SK-N-SH (cell line): ENCODE results near the gene ARHGAP11A. TPM values are rescaled to one million over a fixed set of nuclear protein-coding genes. Genes with fewer than 3 reads are reported as not detected.

Experiments used
- CTCF ChIA-PET: fragments of 300-600, 350-600 bp; formaldehyde crosslinking; extraction: SDS; loops from one replicate; lab custom pipeline; 2021; lab: Yijun Ruan, JAX
- POLR2A ChIA-PET: fragments of 350-600 bp; sonication (Branson Sonifier 250); formaldehyde crosslinking; extraction: SDS; loops from one replicate; lab custom pipeline; 2020; ENCODE audit warnings: antibody characterized with exemption, inconsistent platforms; lab: Yijun Ruan, JAX
- DNase-seq: peaks from one replicate; pipeline ENCODE4 v3.0.0; 2012
- H2AFZ ChIP-seq: fragments of 200-600 bp; sonication (generic); 2 replicates; pipeline ENCODE4 v1.8.1; 2016; ENCODE audit warnings: antibody characterized with exemption, mild to moderate bottlenecking, low read depth
- H3F3A ChIP-seq: fragments of 200-600 bp; sonication (generic); replicated peaks from 2 replicates; pipeline ENCODE3; 2016; ENCODE audit warnings: antibody characterized with exemption, mild to moderate bottlenecking; ENCODE audit not compliant: insufficient read depth
- H3K27ac ChIP-seq, 2 experiments: fragments of 200-500 bp in 1 of 2; fragments of 200-600 bp in 1 of 2; sonication (Bioruptor generic) in 1 of 2; sonication (generic), shearing (Covaris generic) in 1 of 2; 2 replicates each; pipeline versions ENCODE4 v1.5.1 to v1.6.1; 2014 to 2016; ENCODE audit warnings: low read depth in 2 of 2, inconsistent platforms in 1 of 2, low read length in 1 of 2, mild to moderate bottlenecking in 1 of 2, mixed read lengths in 1 of 2
- H3K27me3 ChIP-seq: fragments of 200-600 bp; sonication (generic), shearing (Covaris generic); 2 replicates; pipeline ENCODE4 v1.6.1; 2016; ENCODE audit warnings: mixed run types; ENCODE audit not compliant: insufficient read depth
- H3K36me3 ChIP-seq, 2 experiments: fragments of 200-500 bp in 1 of 2; fragments of 200-600 bp in 1 of 2; sonication (Bioruptor generic) in 1 of 2; sonication (generic) in 1 of 2; replicated peaks in 1 of 2; 2 replicates each; pipeline versions ENCODE3 to v1.5.1; 2014 to 2016; ENCODE audit warnings: low read length in 1 of 2, mild to moderate bottlenecking in 1 of 2; ENCODE audit not compliant: insufficient read depth in 2 of 2, control insufficient read depth in 1 of 2
- H3K4me1 ChIP-seq, 2 experiments: fragments of 200-500 bp in 1 of 2; fragments of 200-600 bp in 1 of 2; sonication (Bioruptor generic) in 1 of 2; sonication (generic), shearing (Covaris generic) in 1 of 2; 2 replicates each; pipeline versions ENCODE4 v1.5.1 to v1.6.1; 2014 to 2016; ENCODE audit warnings: low read depth in 1 of 2, low read length in 1 of 2, mixed run types in 1 of 2; ENCODE audit not compliant: insufficient read depth in 2 of 2, control insufficient read depth in 1 of 2
- H3K4me2 ChIP-seq: fragments of 200-600 bp; sonication (generic), shearing (Covaris generic); 2 replicates; pipeline ENCODE4 v1.6.1; 2017; ENCODE audit warnings: mixed run types
- H3K4me3 ChIP-seq, 2 experiments: fragments of 200-500 bp in 1 of 2; fragments of 200-600 bp in 1 of 2; sonication (Bioruptor generic) in 1 of 2; sonication (generic), shearing (Covaris generic) in 1 of 2; 2 replicates each; pipeline versions ENCODE4 v1.5.1 to v1.8.1; 2014 to 2016; ENCODE audit warnings: low read depth in 2 of 2, inconsistent platforms in 1 of 2, low read length in 1 of 2, mild to moderate bottlenecking in 1 of 2, mixed read lengths in 1 of 2, moderate library complexity in 1 of 2
- H3K79me2 ChIP-seq: fragments of 200-600 bp; sonication (generic); 2 replicates; pipeline ENCODE4 v1.8.1; 2017; ENCODE audit warnings: mild to moderate bottlenecking; ENCODE audit not compliant: insufficient read depth
- H3K9ac ChIP-seq: fragments of 200-600 bp; sonication (generic); 2 replicates; pipeline ENCODE4 v1.6.1; 2017; ENCODE audit warnings: mixed run types
- H3K9me2 ChIP-seq: fragments of 200-600 bp; sonication (generic); 2 replicates; pipeline ENCODE4 v1.6.1; 2017; ENCODE audit warnings: mixed run types
- H3K9me3 ChIP-seq: fragments of 200-600 bp; sonication (generic); 2 replicates; pipeline ENCODE4 v1.6.1; 2017; ENCODE audit warnings: mixed run types, mild to moderate bottlenecking, moderate library complexity
- H4K20me1 ChIP-seq: fragments of 200-600 bp; sonication (generic); 2 replicates; pipeline ENCODE4 v1.6.1; 2017; ENCODE audit warnings: mild to moderate bottlenecking, mixed run types; ENCODE audit not compliant: insufficient read depth
- CHD2 ChIP-seq: fragments of 150-350 bp; IDR thresholded peaks from 2 replicates; pipeline ENCODE4 v1.6.1; 2018; ENCODE audit warnings: low read length; ENCODE audit not compliant: partially characterized antibody
- EZH2phosphoT487 ChIP-seq: fragments of 200-600 bp; sonication (generic); IDR thresholded peaks from 2 replicates; pipeline ENCODE4 v1.6.1; 2017; ENCODE audit warnings: low read depth, mixed run types, mild to moderate bottlenecking, antibody characterized with exemption, moderate library complexity, borderline replicate concordance
- GABPA ChIP-seq: IDR thresholded peaks from 2 replicates; pipeline ENCODE4 v1.4.0; 2012; ENCODE audit warnings: low read depth, mild to moderate bottlenecking
- NRF1 ChIP-seq: IDR thresholded peaks from 2 replicates; pipeline ENCODE4 v1.6.1; 2012; ENCODE audit warnings: low read depth, mild to moderate bottlenecking, low read length
- POLR2AphosphoS5 ChIP-seq: IDR thresholded peaks from 2 replicates; pipeline ENCODE4 v1.6.1; 2012; ENCODE audit warnings: low read depth, low read length
- RAD21 ChIP-seq: IDR thresholded peaks from 2 replicates; pipeline ENCODE4 v1.6.1; 2012; ENCODE audit warnings: mild to moderate bottlenecking, low read length
- RFX5 ChIP-seq: IDR thresholded peaks from 2 replicates; pipeline ENCODE4 v1.6.1; 2012; ENCODE audit warnings: mild to moderate bottlenecking, improper control_type of control experiment, low read length
- TEAD4 ChIP-seq: IDR thresholded peaks from 2 replicates; pipeline ENCODE4 v1.4.0; 2012; ENCODE audit warnings: mild to moderate bottlenecking, borderline replicate concordance; ENCODE audit not compliant: insufficient read depth
- YY1 ChIP-seq: IDR thresholded peaks from 2 replicates; pipeline ENCODE4 v1.4.0; 2012; ENCODE audit warnings: low read depth, mild to moderate bottlenecking
- WGBS: methylation state at CpG from one replicate; pipeline ENCODE4 v1.1.6; 2017; ENCODE audit warnings: low lambda C conversion rate; 5-methylcytosine and 5-hydroxymethylcytosine counted together
- polyA plus RNA-seq, 3 experiments: library from polyadenylated mRNA; depleted of rRNA; stranded (reverse); fragments of >200 nt; gene quantifications; 2 replicates each; pipeline ENCODE4 v1.2.3, GENCODE V29; 2012
- TF ChIP-seq, protein P1 (sequence below): fragments of 200-600 bp; sonication (generic); IDR thresholded peaks from 2 replicates; pipeline ENCODE4 v1.6.1; 2017; ENCODE audit warnings: antibody characterized with exemption, mild to moderate bottlenecking, moderate library complexity

ARHGAP11A gene
- polyA plus RNA-seq, 1 of the 3 experiments (the other 2 are of a cell fraction): 4.8 TPM

DNA sequence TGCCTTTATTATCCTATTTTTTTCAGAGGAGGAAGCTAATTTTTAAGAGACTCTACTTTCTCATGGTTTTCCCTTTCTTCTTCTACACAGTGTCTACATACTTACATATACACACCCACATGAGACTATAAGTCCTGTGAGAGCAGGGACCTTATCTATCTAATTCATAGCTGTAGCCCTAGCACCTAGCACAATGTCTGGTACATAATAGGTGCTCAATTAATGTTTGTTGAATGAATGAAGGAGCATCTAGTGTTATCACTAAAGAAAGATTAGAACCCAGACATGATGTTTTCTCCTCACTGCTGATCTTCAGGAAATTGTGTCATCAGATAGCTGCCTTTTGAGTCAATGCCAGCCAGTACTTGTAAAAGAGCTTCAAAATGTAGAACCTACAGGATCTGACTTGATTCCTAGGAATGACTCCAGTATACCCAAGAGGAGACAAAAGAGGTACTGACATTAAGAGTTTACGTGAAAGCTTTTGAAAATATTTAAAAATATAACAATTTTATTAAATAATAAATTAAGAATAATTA lies 28.7 kb downstream of the ARHGAP11A start:
- DNase-seq: no peak
- 95% methylated on average over 1 of the region's 1 CpG for WGBS
- H3K4me3 ChIP-seq: no peak overlapping the region
- ChIA-PET CTCF (interaction anchor here (1.4 to 4.6 kb wide), 4 partner anchors 13 to 349 kb away, joined by 3 to 21 read pairs (median 5); no protein-coding TSS in a partner anchor), POLR2A (no interaction called here)
- no peaks in the 10 kb centered on the region for H3K79me2 ChIP-seq
- H3K4me2 ChIP-seq: no peak overlapping the region
- peaks cover 0 to 7% of the 10 kb centered on the region in 2 experiments; a peak in 1 of 4 replicates for H3K4me1 ChIP-seq
- H3K9me2 ChIP-seq: no peaks in the 10 kb centered on the region
- no peak overlapping the region for H3K9ac ChIP-seq
- no peaks in the 10 kb centered on the region for H3K9me3 ChIP-seq
- H3K27me3 ChIP-seq: no peaks in the 10 kb centered on the region
- no peaks in the 10 kb centered on the region for H4K20me1 ChIP-seq
- H3K27ac ChIP-seq: no peak overlapping the region
- peaks cover 9% of the 10 kb centered on the region for H3F3A ChIP-seq
- H3K36me3 ChIP-seq: peaks cover 7 to 9% of the 10 kb centered on the region in 2 experiments
- H2AFZ ChIP-seq: no peak overlapping the region
- no peak for TF ChIP-seq GABPA
- no peak for TF ChIP-seq RFX5
- TF ChIP-seq NRF1: no peak

DNA sequence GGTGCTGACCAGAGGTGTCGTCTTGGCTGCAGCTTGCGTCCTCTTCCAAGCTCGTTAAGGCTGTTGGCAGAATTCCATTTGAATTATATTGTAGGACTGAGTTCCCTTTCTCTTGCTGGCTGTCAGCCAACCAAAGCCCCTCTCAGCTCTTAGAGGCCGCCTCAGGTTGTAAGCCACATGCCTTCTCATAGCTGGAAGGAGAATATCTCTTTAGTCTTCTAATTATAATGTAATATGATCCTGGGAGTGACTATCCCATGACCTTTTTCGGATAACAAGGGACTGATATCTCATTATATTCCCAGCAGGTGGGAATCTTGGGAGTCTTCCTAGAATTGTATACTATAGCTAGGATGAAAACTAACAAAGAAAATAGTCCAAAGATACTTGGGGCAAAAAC lies 31.0 kb downstream of the ARHGAP11A start:
- TF ChIP-seq CHD2 (no peak), TEAD4 (no peak), YY1 (no peak), POLR2AphosphoS5 (no peak), EZH2phosphoT487 (no peak), NRF1 (no peak)
- no peak for DNase-seq
- Histone ChIP-seq H3F3A (peaks cover 5% of the 10 kb centered on the region), H3K9ac (no peak overlapping the region), H3K4me2 (no peak overlapping the region), H3K4me3 (no peak overlapping the region), H2AFZ (no peak overlapping the region), H3K36me3 (no peaks in the 10 kb centered on the region), H3K27ac (no peak overlapping the region), H3K9me3 (no peaks in the 10 kb centered on the region), H3K27me3 (no peaks in the 10 kb centered on the region), H3K79me2 (no peaks in the 10 kb centered on the region), H4K20me1 (no peaks in the 10 kb centered on the region), H3K4me1 (peaks cover 0 to 7% of the 10 kb centered on the region in 2 experiments; a peak in 1 of 4 replicates), H3K9me2 (no peaks in the 10 kb centered on the region)
- WGBS: 71% methylated on average over 5 of the region's 5 CpGs
- CTCF ChIA-PET: interaction anchor here (0.9 to 6.8 kb wide), 4 partner anchors 11 to 486 kb away, joined by 3 to 62 read pairs (median 13); no protein-coding TSS in a partner anchor
- POLR2A ChIA-PET: no interaction called here

DNA sequence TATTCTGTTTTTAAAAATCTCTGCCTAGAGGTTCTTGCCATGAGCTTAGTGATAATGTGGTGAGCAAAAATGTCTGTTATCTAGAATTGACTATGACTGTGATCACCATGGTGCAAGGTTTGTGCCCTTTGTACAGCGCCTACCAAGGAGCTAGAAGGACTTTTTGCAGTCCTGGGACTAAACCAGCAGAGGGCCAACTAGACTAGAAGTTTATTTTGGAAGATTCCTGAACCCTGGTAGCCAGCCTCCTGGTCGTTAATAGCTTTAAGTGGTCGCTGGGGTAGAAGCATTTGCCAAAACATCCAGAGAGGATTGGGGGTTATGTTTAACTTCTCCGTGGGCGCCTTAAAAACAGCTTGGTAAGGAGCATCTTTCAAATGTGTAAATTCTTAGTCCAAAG lies 34.0 kb downstream of the ARHGAP11A start:
- H3K4me3 ChIP-seq: no peak overlapping the region
- no peak overlapping the region for H2AFZ ChIP-seq
- H3K9me3 ChIP-seq: no peaks in the 10 kb centered on the region
- H3K4me2 ChIP-seq: no peak overlapping the region
- peaks cover 4% of the 10 kb centered on the region for H3F3A ChIP-seq
- no peaks in the 10 kb centered on the region for H3K36me3 ChIP-seq
- H3K27me3 ChIP-seq: no peaks in the 10 kb centered on the region
- H3K4me1 ChIP-seq: peaks cover 0 to 3% of the 10 kb centered on the region in 2 experiments; a peak in 1 of 4 replicates
- WGBS: 85% methylated on average over 5 of the region's 5 CpGs
- H3K27ac ChIP-seq: no peak overlapping the region
- no peaks in the 10 kb centered on the region for H3K79me2 ChIP-seq
- TF ChIP-seq YY1 (no peak), RAD21 (peak; percentile 30; the same call in 1 of the 2 replicates)
- TF ChIP-seq, protein P1, sequence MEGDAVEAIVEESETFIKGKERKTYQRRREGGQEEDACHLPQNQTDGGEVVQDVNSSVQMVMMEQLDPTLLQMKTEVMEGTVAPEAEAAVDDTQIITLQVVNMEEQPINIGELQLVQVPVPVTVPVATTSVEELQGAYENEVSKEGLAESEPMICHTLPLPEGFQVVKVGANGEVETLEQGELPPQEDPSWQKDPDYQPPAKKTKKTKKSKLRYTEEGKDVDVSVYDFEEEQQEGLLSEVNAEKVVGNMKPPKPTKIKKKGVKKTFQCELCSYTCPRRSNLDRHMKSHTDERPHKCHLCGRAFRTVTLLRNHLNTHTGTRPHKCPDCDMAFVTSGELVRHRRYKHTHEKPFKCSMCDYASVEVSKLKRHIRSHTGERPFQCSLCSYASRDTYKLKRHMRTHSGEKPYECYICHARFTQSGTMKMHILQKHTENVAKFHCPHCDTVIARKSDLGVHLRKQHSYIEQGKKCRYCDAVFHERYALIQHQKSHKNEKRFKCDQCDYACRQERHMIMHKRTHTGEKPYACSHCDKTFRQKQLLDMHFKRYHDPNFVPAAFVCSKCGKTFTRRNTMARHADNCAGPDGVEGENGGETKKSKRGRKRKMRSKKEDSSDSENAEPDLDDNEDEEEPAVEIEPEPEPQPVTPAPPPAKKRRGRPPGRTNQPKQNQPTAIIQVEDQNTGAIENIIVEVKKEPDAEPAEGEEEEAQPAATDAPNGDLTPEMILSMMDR: peak; percentile 61
- no peaks in the 10 kb centered on the region for H4K20me1 ChIP-seq
- no peaks in the 10 kb centered on the region for H3K9me2 ChIP-seq
- ChIA-PET POLR2A (no interaction called here), CTCF (interaction anchor here (0.8 to 6.8 kb wide), 8 partner anchors 9 to 359 kb away, joined by 3 to 62 read pairs (median 4); no protein-coding TSS in a partner anchor)
- DNase-seq: no peak
- H3K9ac ChIP-seq: no peak overlapping the region
